WERI-Rb-1 (cell line): Measurements from ENCODE around the gene P2RX7.

ENCODE experiments used
- DNase-seq: peaks from one replicate; pipeline ENCODE4 v3.0.0-alpha.2; 2020
- H3K27ac ChIP-seq: fragments of 250-450 bp; sonication (Bioruptor Pico); 2 replicates; pipeline ENCODE4 v1.5.1; 2020; ENCODE audit warnings: mild to moderate bottlenecking, moderate library complexity
- H3K27me3 ChIP-seq: fragments of 250-450 bp; sonication (Bioruptor Pico); 2 replicates; pipeline ENCODE4 v1.5.1; 2021; ENCODE audit warnings: mild to moderate bottlenecking, low read depth, moderate library complexity; ENCODE audit not compliant: insufficient read depth, severe bottlenecking
- H3K36me3 ChIP-seq: fragments of 250-450 bp; sonication (Bioruptor Pico); 2 replicates; pipeline ENCODE4 v1.5.1; 2020; ENCODE audit warnings: mild to moderate bottlenecking, moderate library complexity
- H3K4me3 ChIP-seq: 2 replicates; pipeline ENCODE4 v1.5.1; 2011; ENCODE audit warnings: low read depth, mild to moderate bottlenecking, control low read depth, low read length
- H3K9me3 ChIP-seq: fragments of 250-450 bp; sonication (Bioruptor Pico); 2 replicates; pipeline ENCODE4 v1.5.1; 2021; ENCODE audit warnings: mild to moderate bottlenecking, moderate library complexity; ENCODE audit not compliant: severe bottlenecking
- CTCF ChIP-seq: IDR thresholded peaks from 2 replicates; pipeline ENCODE4 v1.5.1; 2011; ENCODE audit warnings: low read depth, mild to moderate bottlenecking, control low read depth, inconsistent platforms, low read length

Gene P2RX7

GRCh38 chr12:121102307-121102706 is 30.4 kb upstream of the P2RX7 start:
- no peak for TF ChIP-seq CTCF
- H3K36me3 ChIP-seq = no peaks in the 10 kb centered on the region
- no peak overlapping the region for H3K4me3 ChIP-seq
- peaks cover 19% of the 10 kb centered on the region for H3K9me3 ChIP-seq
- peaks cover 22% of the 10 kb centered on the region for H3K27me3 ChIP-seq
- no peak overlapping the region for H3K27ac ChIP-seq
- no peak for DNase-seq

DNA sequence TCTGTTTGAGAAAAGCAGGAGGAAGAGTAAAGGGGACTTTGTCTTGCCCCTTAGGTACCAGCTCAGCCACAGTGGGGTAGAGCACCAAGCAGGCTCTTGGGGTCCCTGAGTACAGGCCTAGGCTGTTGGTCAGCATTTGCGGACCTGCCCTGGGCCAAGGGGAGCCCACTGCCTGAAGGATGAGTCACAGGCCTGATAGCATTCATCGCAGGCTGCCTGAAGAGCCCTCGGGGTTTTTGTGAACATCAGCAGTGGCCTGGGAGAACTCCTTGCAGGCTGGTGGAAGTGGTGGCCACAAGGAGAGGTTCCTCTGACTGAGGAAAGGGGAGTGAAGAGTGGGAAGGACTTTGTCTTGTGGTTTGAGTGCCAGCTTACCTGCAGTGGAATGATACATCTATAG is 25.0 kb upstream of the P2RX7 start:
- Histone ChIP-seq H3K27me3 (peaks cover 4% of the 10 kb centered on the region), H3K36me3 (no peaks in the 10 kb centered on the region), H3K9me3 (peaks cover 7% of the 10 kb centered on the region), H3K4me3 (no peak overlapping the region), H3K27ac (no peak overlapping the region)
- DNase-seq = no peak
- no peak for TF ChIP-seq CTCF

DNA sequence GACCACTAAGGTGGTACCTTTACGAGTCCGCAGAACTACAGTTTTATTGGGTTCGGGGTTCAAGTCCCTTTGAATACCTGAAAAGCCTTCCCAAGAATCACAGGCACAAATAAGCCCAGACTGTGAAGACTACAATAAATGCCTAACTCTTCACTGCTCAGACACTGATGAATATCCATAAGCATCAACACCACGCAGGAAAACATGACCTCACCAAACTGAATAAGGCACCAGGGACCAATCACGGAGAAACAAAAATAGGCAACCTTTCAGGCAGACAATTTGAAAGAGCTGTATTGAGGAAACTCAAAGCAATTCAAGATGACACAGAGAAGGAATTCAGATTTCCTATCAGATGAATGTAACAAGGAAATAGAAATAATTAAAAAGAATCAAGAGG is 24.2 kb upstream of the P2RX7 start:
- no peaks in the 10 kb centered on the region for H3K36me3 ChIP-seq
- peaks cover 7% of the 10 kb centered on the region for H3K9me3 ChIP-seq
- no peak for TF ChIP-seq CTCF
- H3K27ac ChIP-seq = no peak overlapping the region
- no peak for DNase-seq
- H3K27me3 ChIP-seq = peaks cover 4% of the 10 kb centered on the region
- H3K4me3 ChIP-seq = no peak overlapping the region

GRCh38 chr12:121110211-121110940 is 22.3 kb upstream of the P2RX7 start:
- H3K27ac ChIP-seq = no peak overlapping the region
- peak; percentile 84 for TF ChIP-seq CTCF
- H3K27me3 ChIP-seq = peaks cover 11% of the 10 kb centered on the region
- H3K9me3 ChIP-seq = no peaks in the 10 kb centered on the region
- peak; percentile 57 for DNase-seq
- H3K36me3 ChIP-seq = no peaks in the 10 kb centered on the region
- no peak overlapping the region for H3K4me3 ChIP-seq

- Histone ChIP-seq H3K4me3 (no peak overlapping the region), H3K36me3 (no peaks in the 10 kb centered on the region), H3K27me3 (peaks cover 17% of the 10 kb centered on the region), H3K27ac (no peak overlapping the region), H3K9me3 (no peaks in the 10 kb centered on the region)
- TF ChIP-seq CTCF = no peak
- no peak for DNase-seq
Measured at GRCh38 chr12:121111684-121112083, 21.0 kb upstream of the P2RX7 start.

DNA sequence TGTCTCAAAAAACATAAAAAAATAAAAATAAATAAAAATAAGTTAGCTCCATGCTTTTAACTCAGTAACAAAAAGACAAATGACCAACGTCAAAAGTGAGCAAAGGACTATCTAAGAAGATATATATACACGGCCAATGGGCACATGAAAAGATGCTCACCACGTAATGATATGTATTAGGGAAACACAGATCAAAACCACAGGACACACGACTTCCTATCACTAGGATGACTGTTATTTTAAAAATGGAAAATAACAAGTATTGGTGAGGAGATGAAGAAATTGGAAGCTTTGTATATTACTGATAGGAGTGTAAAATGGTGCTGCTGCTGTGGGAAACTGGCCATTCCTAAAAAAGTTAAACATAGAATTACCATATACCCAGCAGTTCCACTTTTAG is 20.2 kb upstream of the P2RX7 start:
- DNase-seq = no peak
- Histone ChIP-seq H3K36me3 (no peaks in the 10 kb centered on the region), H3K9me3 (no peaks in the 10 kb centered on the region), H3K4me3 (no peak overlapping the region), H3K27ac (no peak overlapping the region), H3K27me3 (peaks cover 14% of the 10 kb centered on the region)
- no peak for TF ChIP-seq CTCF
